GM12864 (cell line): ENCODE measurements around the gene LGR6.

Experiments
- DNase-seq: peaks from one replicate; pipeline ENCODE4 v3.0.0-alpha.2; 2011; ENCODE audit warnings: low read depth
- H3K4me3 ChIP-seq: 2 replicates; pipeline ENCODE4 v1.5.1; 2011; ENCODE audit warnings: mild to moderate bottlenecking, low read depth, low read length, control low read depth
- CTCF ChIP-seq: IDR thresholded peaks from 2 replicates; pipeline ENCODE4 v1.5.1; 2011; ENCODE audit warnings: low read depth, mild to moderate bottlenecking, moderate library complexity, low read length, control low read depth, inconsistent platforms; ENCODE audit errors: missing control alignments

LGR6 gene

DNA sequence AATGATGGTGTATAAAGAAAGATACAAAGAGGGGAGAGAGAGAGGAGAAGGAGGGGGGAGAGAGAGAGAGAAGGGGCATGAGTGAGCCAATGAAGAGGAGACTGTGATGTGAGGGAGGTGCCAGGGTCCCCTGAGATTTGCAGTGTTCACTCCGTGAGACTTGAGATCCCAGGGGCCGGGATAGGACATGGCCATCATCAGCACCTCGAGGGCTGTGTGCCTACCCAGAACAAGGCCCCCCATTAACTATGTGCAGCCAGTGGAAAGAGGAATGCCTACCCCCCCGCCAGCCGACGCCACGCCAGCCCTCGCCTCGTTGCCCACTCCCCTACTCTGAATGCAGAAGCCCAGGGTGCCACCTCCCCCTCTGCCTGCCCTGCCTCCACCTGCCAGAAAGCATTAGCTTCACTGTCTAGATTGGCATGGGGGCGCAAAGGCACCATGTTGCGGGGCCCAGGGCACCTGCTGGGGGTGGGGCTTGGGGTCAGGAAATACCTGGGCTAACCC is 14.8 kb downstream of the LGR6 start:
- no peak for TF ChIP-seq CTCF
- H3K4me3 ChIP-seq, result no peak overlapping the region
- DNase-seq, result no peak

DNA sequence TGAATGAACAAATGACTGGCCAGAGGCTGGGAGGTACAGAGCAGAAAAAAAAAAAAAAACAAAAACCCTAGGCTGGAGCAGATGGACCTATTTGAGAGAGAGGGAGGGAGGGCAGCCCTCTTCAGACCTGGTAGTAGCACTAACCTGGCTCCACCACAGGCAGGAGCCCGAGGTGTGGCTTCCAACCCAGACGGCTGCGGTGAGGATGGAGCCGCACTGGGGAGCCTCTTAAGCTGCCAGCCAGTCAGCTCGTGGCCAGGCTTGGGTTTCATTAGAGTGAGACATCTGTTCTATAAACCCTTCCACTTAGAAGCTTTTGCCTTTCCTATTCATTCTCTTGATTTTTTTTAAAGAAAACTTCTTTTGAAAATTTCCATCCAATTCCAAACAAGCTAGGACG is 16.8 kb downstream of the LGR6 start:
- H3K4me3 ChIP-seq, result no peak overlapping the region
- no peak for TF ChIP-seq CTCF
- no peak for DNase-seq

- no peak for TF ChIP-seq CTCF
- no peak for DNase-seq
- no peak overlapping the region for H3K4me3 ChIP-seq
Measured at GRCh38 chr1:202210969-202211368, 17.4 kb downstream of the LGR6 start.

DNA sequence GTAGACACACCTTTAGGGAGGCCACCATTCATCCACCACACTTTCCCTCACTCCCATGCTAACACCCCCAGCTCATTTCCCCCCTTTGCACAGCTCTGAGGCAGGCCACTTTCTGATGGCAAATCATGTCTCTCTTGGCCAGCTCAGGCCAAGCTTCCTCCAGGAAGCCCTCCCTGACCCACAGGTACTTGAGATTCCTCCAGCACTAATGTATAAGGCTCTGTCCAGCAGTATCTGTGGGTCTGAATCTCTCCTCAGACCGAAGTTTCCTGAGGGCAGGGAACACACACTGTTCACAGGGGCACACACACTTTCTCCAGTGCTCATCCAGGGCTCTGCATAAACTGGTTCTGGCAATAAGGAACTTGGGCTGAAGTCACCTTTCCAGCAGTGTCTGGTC is 19.2 kb downstream of the LGR6 start:
- DNase-seq, result no peak
- H3K4me3 ChIP-seq, result no peak overlapping the region
- no peak for TF ChIP-seq CTCF

DNA sequence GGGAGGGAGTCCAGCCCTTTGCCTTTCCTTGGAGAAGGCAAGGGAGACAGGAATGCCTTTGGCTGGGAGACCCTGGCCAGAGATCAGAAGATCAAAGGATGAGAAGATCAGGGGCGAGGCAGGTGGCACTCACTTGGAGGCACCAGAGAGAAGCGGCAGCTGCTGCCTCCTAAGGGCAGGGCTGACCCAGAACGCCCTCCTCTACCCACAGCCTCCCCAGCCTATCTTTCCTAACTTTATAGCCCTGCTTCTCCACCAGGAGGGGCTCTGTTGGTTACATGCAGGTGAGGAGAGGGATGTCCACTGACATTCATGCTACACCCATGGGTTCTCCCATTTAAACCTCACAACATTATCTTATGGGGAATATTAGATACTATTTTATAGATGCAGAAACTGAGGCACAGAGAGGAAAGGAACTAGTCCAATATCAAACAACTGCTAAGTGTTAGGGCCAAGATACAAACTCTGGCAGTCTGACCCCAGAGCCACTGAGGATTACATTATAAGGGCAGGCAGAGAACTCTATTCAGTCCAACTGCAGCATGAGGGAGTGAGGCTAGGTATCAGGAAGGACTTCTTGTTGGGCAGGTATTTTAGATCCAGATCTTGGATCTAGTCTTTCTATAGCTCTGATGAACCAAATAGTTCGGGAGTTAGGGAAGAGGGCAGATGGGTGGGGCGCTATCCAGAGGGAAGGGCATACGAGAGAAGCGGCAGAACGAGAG is 19.9 kb downstream of the LGR6 start:
- no peak overlapping the region for H3K4me3 ChIP-seq
- DNase-seq, result no peak
- no peak for TF ChIP-seq CTCF

DNA sequence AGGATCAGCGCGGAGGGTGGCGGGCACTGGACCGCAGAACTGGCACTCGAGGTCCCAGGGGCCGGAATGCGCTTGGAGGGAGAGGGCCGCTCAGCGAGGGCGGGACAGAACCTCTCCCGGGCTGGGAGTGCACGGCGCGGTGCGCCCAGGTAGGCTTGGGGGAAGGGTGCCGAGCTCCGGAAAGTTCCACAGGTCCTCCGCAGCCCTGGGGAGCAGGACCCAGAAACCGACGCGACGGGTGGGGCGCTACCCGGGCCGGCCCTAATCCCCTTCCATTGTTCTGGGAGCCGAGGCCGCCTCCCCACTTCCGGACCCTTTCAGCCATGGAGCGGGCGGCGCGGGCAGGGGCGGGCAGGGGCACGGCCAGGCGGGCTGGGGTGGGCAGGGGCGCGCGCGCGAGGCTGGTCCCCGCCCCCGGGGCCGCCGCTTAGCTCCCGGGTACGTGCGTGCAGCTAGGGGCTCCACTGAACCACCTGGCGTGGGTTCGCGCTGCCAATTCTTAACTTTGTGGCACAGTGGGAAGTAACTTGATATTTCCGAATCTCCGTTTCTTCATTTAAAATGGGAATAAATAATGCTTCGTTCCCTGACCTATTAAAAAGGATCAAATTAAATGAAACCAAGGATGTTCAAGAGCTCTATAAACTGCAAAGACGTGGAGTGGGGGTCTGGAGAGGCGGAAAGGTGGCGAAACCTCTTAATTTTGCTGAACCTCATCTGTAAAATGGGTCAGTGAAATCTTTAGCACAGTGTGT is 20.7 kb downstream of the LGR6 start:
- no peak for TF ChIP-seq CTCF
- DNase-seq, result no peak
- H3K4me3 ChIP-seq, result no peak overlapping the region
